Body of pancreas (tissue), 4 donors: ENCODE results near the gene SLC47A2.

Source experiments
- POLR2A ChIP-seq, 3 donors: fragments of 450-650 bp; IDR thresholded peaks; one replicate each; pipeline ENCODE4 v1.6.1; 2016; ENCODE audit warnings: antibody characterized with exemption in 3 of 3, mild to moderate bottlenecking in 2 of 3
- TF ChIP-seq, protein P1 (sequence below), 7 experiments: fragments of 450-650 bp in 4 of 7; fragments of 200-600 bp in 3 of 7; sonication (generic) in 3 of 7; IDR thresholded peaks; one replicate each; pipeline ENCODE4 v1.5.1; 2016 to 2019; ENCODE audit warnings: antibody characterized with exemption in 7 of 7

- TF ChIP-seq, protein P1, sequence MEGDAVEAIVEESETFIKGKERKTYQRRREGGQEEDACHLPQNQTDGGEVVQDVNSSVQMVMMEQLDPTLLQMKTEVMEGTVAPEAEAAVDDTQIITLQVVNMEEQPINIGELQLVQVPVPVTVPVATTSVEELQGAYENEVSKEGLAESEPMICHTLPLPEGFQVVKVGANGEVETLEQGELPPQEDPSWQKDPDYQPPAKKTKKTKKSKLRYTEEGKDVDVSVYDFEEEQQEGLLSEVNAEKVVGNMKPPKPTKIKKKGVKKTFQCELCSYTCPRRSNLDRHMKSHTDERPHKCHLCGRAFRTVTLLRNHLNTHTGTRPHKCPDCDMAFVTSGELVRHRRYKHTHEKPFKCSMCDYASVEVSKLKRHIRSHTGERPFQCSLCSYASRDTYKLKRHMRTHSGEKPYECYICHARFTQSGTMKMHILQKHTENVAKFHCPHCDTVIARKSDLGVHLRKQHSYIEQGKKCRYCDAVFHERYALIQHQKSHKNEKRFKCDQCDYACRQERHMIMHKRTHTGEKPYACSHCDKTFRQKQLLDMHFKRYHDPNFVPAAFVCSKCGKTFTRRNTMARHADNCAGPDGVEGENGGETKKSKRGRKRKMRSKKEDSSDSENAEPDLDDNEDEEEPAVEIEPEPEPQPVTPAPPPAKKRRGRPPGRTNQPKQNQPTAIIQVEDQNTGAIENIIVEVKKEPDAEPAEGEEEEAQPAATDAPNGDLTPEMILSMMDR (IDR thresholded peaks at IDR 0.05): no peak
- no peak for TF ChIP-seq POLR2A (IDR thresholded peaks at IDR 0.05)
Measured at GRCh38 chr17:19756546-19756945, 40.2 kb upstream of the SLC47A2 start.
